H9 (cell line): ENCODE results near the gene NAXD. TPM values are rescaled to one million over a fixed set of nuclear protein-coding genes. Genes with fewer than 3 reads are reported as not detected.

ENCODE experiments used
- DNase-seq: peaks from one replicate; pipeline ENCODE4 v3.0.0-alpha.2; 2017
- H2AFZ ChIP-seq: one replicate; pipeline ENCODE4 v1.6.1; 2013; ENCODE audit warnings: mild to moderate bottlenecking, low read length, control low read depth, moderate library complexity
- H2AK5ac ChIP-seq: 2 replicates; pipeline ENCODE4 v1.6.1; 2013; ENCODE audit warnings: low read length, control low read depth, mixed read lengths; ENCODE audit not compliant: insufficient read length
- H2BK120ac ChIP-seq: one replicate; pipeline ENCODE4 v1.6.1; 2013; ENCODE audit warnings: low read depth, mild to moderate bottlenecking, low read length, control low read depth, inconsistent platforms; ENCODE audit not compliant: poor library complexity, severe bottlenecking
- H2BK12ac ChIP-seq: 2 replicates; pipeline ENCODE4 v1.6.1; 2013; ENCODE audit warnings: low read length, control low read depth, mixed read lengths, low read depth; ENCODE audit not compliant: insufficient read length
- H2BK15ac ChIP-seq: 2 replicates; pipeline ENCODE4 v1.6.1; 2013; ENCODE audit warnings: low read depth, low read length, control low read depth
- H2BK20ac ChIP-seq: one replicate; pipeline ENCODE4 v1.6.1; 2013; ENCODE audit warnings: low read depth, mild to moderate bottlenecking, low read length, control low read depth, inconsistent platforms; ENCODE audit not compliant: poor library complexity, severe bottlenecking
- H2BK5ac ChIP-seq: 2 replicates; pipeline ENCODE4 v1.6.1; 2013; ENCODE audit warnings: low read length, control low read depth, mixed read lengths; ENCODE audit not compliant: insufficient read length
- H3K14ac ChIP-seq: 2 replicates; pipeline ENCODE4 v1.6.1; 2013; ENCODE audit warnings: low read length, control low read depth; ENCODE audit not compliant: insufficient read depth
- H3K18ac ChIP-seq: 2 replicates; pipeline ENCODE4 v1.6.1; 2013; ENCODE audit warnings: low read depth, mild to moderate bottlenecking, mixed read lengths, low read length, control low read depth; ENCODE audit not compliant: insufficient read length
- H3K23ac ChIP-seq: 2 replicates; pipeline ENCODE4 v1.6.1; 2013; ENCODE audit warnings: low read length, control low read depth, mixed read lengths, low read depth; ENCODE audit not compliant: insufficient read length
- H3K23me2 ChIP-seq: 2 replicates; pipeline ENCODE4 v1.6.1; 2013; ENCODE audit warnings: low read depth, mild to moderate bottlenecking, mixed read lengths, low read length, control low read depth; ENCODE audit not compliant: insufficient read length, poor library complexity, severe bottlenecking
- H3K27ac ChIP-seq: 2 replicates; pipeline ENCODE4 v1.5.1; 2013; ENCODE audit warnings: low read length, control low read depth, mixed read lengths, low read depth; ENCODE audit not compliant: insufficient read length
- H3K27me3 ChIP-seq: 2 replicates; pipeline ENCODE4 v1.6.1; 2013; ENCODE audit warnings: low read length, control low read depth, inconsistent platforms; ENCODE audit not compliant: insufficient read depth
- H3K4ac ChIP-seq: 2 replicates; pipeline ENCODE4 v1.6.1; 2013; ENCODE audit warnings: low read depth, mild to moderate bottlenecking, control low read depth, inconsistent platforms, low read length, moderate library complexity
- H3K4me1 ChIP-seq: 2 replicates; pipeline ENCODE4 v1.6.1; 2013; ENCODE audit warnings: low read length, control low read depth, inconsistent platforms; ENCODE audit not compliant: insufficient read depth
- H3K4me2 ChIP-seq: 2 replicates; pipeline ENCODE4 v1.6.1; 2013; ENCODE audit warnings: low read length, control low read depth, mixed read lengths; ENCODE audit not compliant: insufficient read length, insufficient read depth
- H3K56ac ChIP-seq: 2 replicates; pipeline ENCODE4 v1.6.1; 2013; ENCODE audit warnings: low read depth, mild to moderate bottlenecking, mixed read lengths, low read length, control low read depth; ENCODE audit not compliant: insufficient read length
- H3K79me1 ChIP-seq: 2 replicates; pipeline ENCODE4 v1.6.1; 2013; ENCODE audit warnings: low read depth, mild to moderate bottlenecking, moderate library complexity, low read length, control low read depth, inconsistent platforms; ENCODE audit not compliant: insufficient read depth, poor library complexity, severe bottlenecking
- H3K79me2 ChIP-seq: 2 replicates; pipeline ENCODE4 v1.6.1; 2013; ENCODE audit warnings: low read length, control low read depth, inconsistent platforms; ENCODE audit not compliant: insufficient read depth
- H3K9ac ChIP-seq: 2 replicates; pipeline ENCODE4 v1.6.1; 2013; ENCODE audit warnings: low read length, control low read depth, mixed read lengths; ENCODE audit not compliant: insufficient read length; ENCODE audit errors: extremely low read depth
- H3K9me3 ChIP-seq: one replicate; pipeline ENCODE4 v1.6.1; 2013; ENCODE audit warnings: low read depth, low read length, inconsistent platforms; ENCODE audit not compliant: control insufficient read depth
- H3T11ph ChIP-seq: one replicate; pipeline ENCODE4 v1.6.1; 2013; ENCODE audit warnings: mild to moderate bottlenecking, low read length, control low read depth, inconsistent platforms
- H4K20me1 ChIP-seq: one replicate; pipeline ENCODE4 v1.6.1; 2013; ENCODE audit not compliant: control insufficient read depth, insufficient read length, insufficient read depth
- H4K5ac ChIP-seq: 2 replicates; pipeline ENCODE4 v1.6.1; 2013; ENCODE audit warnings: low read depth, mild to moderate bottlenecking, mixed read lengths, low read length, control low read depth; ENCODE audit not compliant: insufficient read length
- H4K8ac ChIP-seq: replicated peaks from 2 replicates; pipeline ENCODE4 v1.6.1; 2013; ENCODE audit warnings: low read length, control low read depth, mixed read lengths, low read depth; ENCODE audit not compliant: insufficient read length
- H4K91ac ChIP-seq: 2 replicates; pipeline ENCODE4 v1.6.1; 2013; ENCODE audit warnings: low read depth, mild to moderate bottlenecking, moderate library complexity, mixed read lengths, low read length, control low read depth; ENCODE audit not compliant: insufficient read length
- H3K27ac Mint-ChIP-seq, 3 experiments: 2 replicates in 2 of 3; 3 replicates in 1 of 3; pipeline ENCODE4 v1.8.0; 2020 to 2021; ENCODE audit warnings: mixed read lengths in 3 of 3, mild to moderate bottlenecking in 1 of 3, moderate library complexity in 1 of 3
- H3K27me3 Mint-ChIP-seq: 2 replicates; pipeline ENCODE4 v1.8.0; 2021; ENCODE audit warnings: low read depth, mild to moderate bottlenecking, moderate library complexity, mixed read lengths
- H3K36me3 Mint-ChIP-seq, 3 experiments: 2 replicates in 2 of 3; 3 replicates in 1 of 3; pipeline ENCODE4 v1.8.0; 2020 to 2021; ENCODE audit warnings: low read depth in 3 of 3, mixed read lengths in 3 of 3; ENCODE audit not compliant: insufficient read depth in 1 of 3
- H3K4me1 Mint-ChIP-seq, 2 experiments: 2 replicates each; pipeline ENCODE4 v1.8.0; 2020; ENCODE audit warnings: mixed read lengths in 2 of 2
- H3K4me3 Mint-ChIP-seq, 2 experiments: 2 replicates in 1 of 2; 3 replicates in 1 of 2; pipeline ENCODE4 v1.8.0; 2020 to 2021; ENCODE audit warnings: mild to moderate bottlenecking in 2 of 2, mixed read lengths in 2 of 2, moderate library complexity in 1 of 2
- H3K9me3 Mint-ChIP-seq, 2 experiments: 2 replicates in 1 of 2; 3 replicates in 1 of 2; pipeline ENCODE4 v1.8.0; 2020; ENCODE audit warnings: mild to moderate bottlenecking in 2 of 2, mixed read lengths in 2 of 2, moderate library complexity in 1 of 2
- CTCF ChIP-seq: fragments of 200-600 bp; sonication (generic); conservative IDR thresholded peaks from 3 replicates; pipeline ENCODE4 v1.8.0; 2021; ENCODE audit warnings: antibody characterized with exemption, mild to moderate bottlenecking
- WGBS: extraction: QIAGEN DNeasy Blood & Tissue Kit; methylation state at CpG from one replicate; pipeline ENCODE4 v1.1.7; 2013; ENCODE audit warnings: missing lambda C conversion rate, low lambda C conversion rate, mixed read lengths; ENCODE audit not compliant: insufficient read length; ENCODE audit errors: extremely low coverage; 5-methylcytosine and 5-hydroxymethylcytosine counted together
- total RNA-seq: library from RNA; stranded (reverse); gene quantifications from 2 replicates; pipeline ENCODE4 v1.2.1, GENCODE V29; 2021

The NAXD gene
- total RNA-seq, 1 experiment from 2014 or later = 25.5 TPM

GRCh38 chr13:110662091-110662490 lies 46.7 kb downstream of the NAXD start:
- Mint-ChIP-seq H3K4me1 (no peaks in the 10 kb centered on the region), H3K36me3 (peaks cover 68 to 91% (median 86%) of the 10 kb centered on the region in 3 experiments), H3K27me3 (no peaks in the 10 kb centered on the region), H3K9me3 (peaks cover 39 to 42% of the 10 kb centered on the region in 2 experiments), H3K4me3 (no peak overlapping the region), H3K27ac (no peak overlapping the region)
- Histone ChIP-seq H3K79me1 (no peaks in the 10 kb centered on the region), H4K8ac (no peak overlapping the region), H2BK120ac (no peak overlapping the region), H2BK12ac (no peak overlapping the region), H3K9ac (no peak overlapping the region), H2AFZ (no peak overlapping the region), H3K4me2 (no peak overlapping the region), H3K4ac (no peak overlapping the region), H3T11ph (no peak overlapping the region), H3K27me3 (no peaks in the 10 kb centered on the region), H4K5ac (no peak overlapping the region), H3K4me1 (no peaks in the 10 kb centered on the region), H4K20me1 (no peaks in the 10 kb centered on the region), H2AK5ac (no peak overlapping the region), H2BK15ac (no peak overlapping the region), H3K18ac (no peak overlapping the region), H3K23ac (no peak overlapping the region), H3K56ac (no peak overlapping the region), H3K27ac (no peak overlapping the region), H4K91ac (no peak overlapping the region), H3K79me2 (no peaks in the 10 kb centered on the region), H2BK5ac (no peak overlapping the region), H3K23me2 (no peaks in the 10 kb centered on the region), H3K9me3 (peaks cover 10% of the 10 kb centered on the region), H2BK20ac (no peak overlapping the region), H3K14ac (no peak overlapping the region)
- no peak for TF ChIP-seq CTCF
- no peak for DNase-seq
- WGBS = no CpG with 5 or more reads among the region's 25 CpGs
